Retinal pigment epithelial cell (primary cell): ENCODE results near the gene TMEM123.

Experiments
- DNase-seq: peaks from one replicate; pipeline ENCODE4 v3.0.0-alpha.2; 2010; ENCODE audit warnings: low read depth
- H3K4me3 ChIP-seq: 2 replicates; pipeline ENCODE4 v1.5.1; 2011; ENCODE audit warnings: mild to moderate bottlenecking, low read length, control low read depth, moderate library complexity
- CTCF ChIP-seq: conservative IDR thresholded peaks from 2 replicates; pipeline ENCODE4 v1.5.1; 2011; ENCODE audit warnings: low read depth, low read length, control low read depth, inconsistent platforms

Gene TMEM123

GRCh38 chr11:102467080-102467708 lies 14.6 kb upstream of the TMEM123 start:
- TF ChIP-seq CTCF = no peak
- no peak for DNase-seq
- H3K4me3 ChIP-seq = no peak overlapping the region

DNA sequence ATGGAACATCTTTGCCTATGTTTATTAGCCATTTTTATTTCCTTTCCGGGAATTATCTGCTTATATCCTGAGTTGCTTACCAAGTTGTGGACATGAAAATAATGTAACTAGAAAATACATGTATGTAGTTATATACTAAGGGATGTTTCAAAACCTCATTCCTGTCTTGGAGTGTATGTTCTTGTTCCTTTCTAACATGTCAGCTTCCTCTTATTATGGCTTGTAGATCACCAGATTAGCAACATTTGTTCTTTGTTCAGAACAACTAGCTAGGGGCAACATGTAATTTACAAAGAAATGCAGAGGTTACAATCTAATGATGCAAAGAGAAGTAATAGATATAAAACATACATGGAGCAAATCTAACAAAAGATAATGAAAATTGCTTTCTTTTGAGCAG lies 13.1 kb upstream of the TMEM123 start:
- TF ChIP-seq CTCF = no peak
- H3K4me3 ChIP-seq = no peak overlapping the region
- no peak for DNase-seq

DNA sequence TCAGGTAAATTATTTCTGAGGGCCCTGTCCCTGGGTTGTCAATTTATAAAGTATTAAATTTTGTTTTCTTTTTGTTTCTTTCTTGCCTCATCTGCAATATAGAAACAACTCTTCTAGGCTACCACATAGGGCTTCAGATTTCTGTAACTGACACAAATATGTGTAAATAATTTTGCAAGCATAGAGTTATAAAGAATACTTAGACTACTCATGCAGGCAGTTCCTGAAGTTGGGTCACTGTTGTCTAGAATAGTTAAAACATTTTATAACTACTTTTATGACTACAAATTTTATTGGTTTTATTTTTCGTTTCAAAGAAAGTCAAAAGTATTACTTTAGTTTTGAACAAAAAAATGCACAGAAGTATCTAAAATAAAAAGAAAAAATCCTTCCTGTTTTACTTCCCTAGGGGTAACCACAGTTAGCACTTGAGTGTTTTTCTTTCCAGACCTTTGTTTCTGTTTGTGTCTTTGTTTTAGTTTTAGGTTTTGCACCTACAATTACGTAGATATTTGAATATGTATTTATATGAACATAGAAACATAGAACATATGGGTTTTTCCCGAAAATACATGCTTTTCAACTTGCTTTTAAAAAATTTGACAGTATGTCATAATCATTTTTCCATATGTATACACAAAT lies 12.4 kb upstream of the TMEM123 start:
- no peak for DNase-seq
- no peak for TF ChIP-seq CTCF
- H3K4me3 ChIP-seq = no peak overlapping the region

DNA sequence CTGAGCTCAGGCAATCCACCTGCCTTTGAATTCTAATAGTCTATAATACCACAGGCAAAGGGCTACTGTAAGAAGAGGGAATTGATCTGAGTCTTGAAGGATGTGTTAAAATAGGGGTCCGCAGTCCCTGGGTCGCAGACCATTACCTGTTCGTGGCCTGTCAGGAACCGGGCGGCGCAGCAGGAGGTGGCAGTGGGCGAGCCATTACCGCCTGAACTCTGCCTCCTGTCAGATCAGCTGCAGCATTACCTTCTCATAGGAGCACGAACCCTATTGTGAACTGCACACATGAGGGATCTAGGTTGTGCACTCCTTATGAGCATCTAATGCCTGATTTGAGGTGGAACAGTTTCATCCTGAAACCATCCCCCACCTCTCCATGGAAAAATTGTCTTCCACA lies 11.5 kb upstream of the TMEM123 start:
- no peak for DNase-seq
- TF ChIP-seq CTCF = no peak
- no peak overlapping the region for H3K4me3 ChIP-seq

DNA sequence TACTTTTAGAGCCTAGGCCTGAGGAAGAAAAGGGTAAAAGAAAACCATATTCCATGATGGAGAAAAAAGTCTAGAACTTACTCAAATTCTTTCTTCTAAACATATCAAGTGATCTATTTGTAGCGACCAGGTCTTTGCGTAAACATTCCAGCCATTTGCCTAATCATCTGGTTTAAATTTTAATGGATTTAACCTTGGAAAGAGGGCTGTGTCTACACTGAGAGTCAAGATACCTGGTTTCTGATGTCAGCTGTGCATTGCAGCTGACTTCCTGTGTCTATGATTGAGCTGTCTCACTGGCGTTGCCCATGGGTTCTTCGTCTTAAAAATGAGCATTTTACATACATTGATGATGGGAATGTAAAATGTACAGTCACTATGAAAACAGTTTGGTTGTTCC lies 10.0 kb upstream of the TMEM123 start:
- DNase-seq = no peak
- TF ChIP-seq CTCF = no peak
- no peak overlapping the region for H3K4me3 ChIP-seq

GRCh38 chr11:102459393-102459792 lies 6.8 kb upstream of the TMEM123 start:
- DNase-seq = no peak
- no peak overlapping the region for H3K4me3 ChIP-seq
- TF ChIP-seq CTCF = no peak

- no peak overlapping the region for H3K4me3 ChIP-seq
- DNase-seq = no peak
- TF ChIP-seq CTCF = no peak
Measured at GRCh38 chr11:102458548-102458947, 6.0 kb upstream of the TMEM123 start.
